GM10266 (cell line): ENCODE results near the gene SH3BP2.
A peak's percentile ranks its signal among the peaks of the same experiment; 100 is the strongest.

Experiments
- DNase-seq: peaks from one replicate; pipeline ENCODE4 v3.0.0; 2012; ENCODE audit errors: extremely low spot score
- TF ChIP-seq, protein P1 (sequence below): IDR thresholded peaks from 2 replicates; pipeline ENCODE4 v1.5.1; 2012; ENCODE audit warnings: mild to moderate bottlenecking, low read depth; ENCODE audit not compliant: control insufficient read depth, insufficient read depth; ENCODE audit errors: missing control alignments

SH3BP2 gene

DNA sequence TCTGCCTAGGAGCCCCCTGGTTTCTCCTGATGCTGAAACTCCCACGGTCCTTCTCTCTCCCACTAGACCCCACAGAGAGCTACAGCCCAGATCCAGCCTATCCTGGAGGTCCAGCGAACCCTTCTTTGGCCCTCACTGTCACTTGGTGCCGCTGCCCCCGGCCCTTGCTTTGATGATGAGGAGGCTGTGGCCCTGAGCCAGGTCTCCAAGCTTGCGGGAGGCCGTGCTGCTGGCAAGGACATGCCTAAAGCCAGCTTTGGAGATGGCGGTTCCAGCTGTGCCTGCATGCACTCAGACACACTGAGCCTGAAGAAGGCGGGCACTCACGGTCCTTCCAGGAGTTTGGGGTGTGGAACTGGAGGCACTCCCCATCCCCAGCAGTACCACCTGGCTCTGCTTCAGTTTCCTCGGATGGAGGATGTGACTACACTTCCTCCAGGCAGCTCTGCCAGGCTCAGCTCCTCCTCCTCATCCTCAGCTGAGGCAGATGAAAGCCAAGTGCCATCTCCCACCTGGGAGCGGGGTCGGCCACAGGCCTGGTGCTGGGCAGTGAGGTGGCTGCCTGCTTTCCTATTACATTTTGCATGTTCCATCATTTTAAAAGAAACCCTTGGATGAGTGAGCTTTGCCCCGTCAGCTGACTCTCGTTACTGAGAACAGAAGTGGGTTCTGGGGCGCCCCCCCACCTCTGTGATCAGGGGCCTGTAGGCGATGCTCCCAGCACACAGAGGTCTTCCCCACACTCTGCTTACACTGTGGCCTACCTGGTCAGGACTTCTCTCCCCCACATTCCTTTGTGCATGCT lies 45.8 kb upstream of the SH3BP2 start:
- no peak for DNase-seq
- TF ChIP-seq, protein P1, sequence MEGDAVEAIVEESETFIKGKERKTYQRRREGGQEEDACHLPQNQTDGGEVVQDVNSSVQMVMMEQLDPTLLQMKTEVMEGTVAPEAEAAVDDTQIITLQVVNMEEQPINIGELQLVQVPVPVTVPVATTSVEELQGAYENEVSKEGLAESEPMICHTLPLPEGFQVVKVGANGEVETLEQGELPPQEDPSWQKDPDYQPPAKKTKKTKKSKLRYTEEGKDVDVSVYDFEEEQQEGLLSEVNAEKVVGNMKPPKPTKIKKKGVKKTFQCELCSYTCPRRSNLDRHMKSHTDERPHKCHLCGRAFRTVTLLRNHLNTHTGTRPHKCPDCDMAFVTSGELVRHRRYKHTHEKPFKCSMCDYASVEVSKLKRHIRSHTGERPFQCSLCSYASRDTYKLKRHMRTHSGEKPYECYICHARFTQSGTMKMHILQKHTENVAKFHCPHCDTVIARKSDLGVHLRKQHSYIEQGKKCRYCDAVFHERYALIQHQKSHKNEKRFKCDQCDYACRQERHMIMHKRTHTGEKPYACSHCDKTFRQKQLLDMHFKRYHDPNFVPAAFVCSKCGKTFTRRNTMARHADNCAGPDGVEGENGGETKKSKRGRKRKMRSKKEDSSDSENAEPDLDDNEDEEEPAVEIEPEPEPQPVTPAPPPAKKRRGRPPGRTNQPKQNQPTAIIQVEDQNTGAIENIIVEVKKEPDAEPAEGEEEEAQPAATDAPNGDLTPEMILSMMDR: no peak

DNA sequence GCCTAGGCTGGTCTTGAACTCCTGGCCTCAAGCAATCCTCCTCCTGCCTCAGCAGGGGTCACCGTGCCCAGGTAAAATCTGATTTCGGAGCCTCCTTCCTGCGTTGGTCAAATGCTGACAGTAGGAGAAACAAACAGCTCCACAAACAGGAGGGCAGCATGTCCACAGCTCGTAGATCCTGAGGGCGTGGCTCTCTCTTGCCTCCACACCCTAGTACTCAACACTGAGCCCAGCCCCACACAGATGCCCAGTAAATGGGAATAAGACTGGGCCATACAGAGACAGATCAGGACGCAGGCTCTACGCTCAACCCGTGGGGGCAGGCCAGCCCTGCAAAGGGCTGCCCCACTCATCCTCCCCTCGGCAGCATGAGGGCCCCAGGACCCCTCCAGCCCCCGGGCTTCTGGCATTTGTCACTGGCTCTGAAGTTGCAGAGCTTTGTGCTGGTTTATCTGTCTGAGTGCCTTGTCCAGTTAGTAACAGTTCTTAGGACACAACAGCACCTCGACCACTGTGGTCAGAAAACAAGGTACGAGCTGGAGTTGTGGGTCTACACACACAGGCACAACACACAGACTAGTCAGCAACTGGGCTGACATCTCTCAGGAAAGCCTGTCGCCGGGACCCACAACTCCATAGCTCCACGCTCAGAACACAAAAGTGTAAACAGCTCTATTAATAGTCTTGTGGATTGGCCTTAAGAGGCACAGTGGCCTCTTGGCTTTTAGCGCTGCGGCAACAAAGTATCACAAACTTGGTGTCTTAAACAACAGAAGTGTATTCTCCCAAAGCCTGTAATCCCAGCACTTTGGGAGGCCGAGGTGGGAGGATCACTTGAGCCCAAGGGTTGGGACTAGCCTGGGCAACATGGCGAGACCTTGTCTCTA lies 41.9 kb upstream of the SH3BP2 start:
- TF ChIP-seq, protein P1: no peak
- DNase-seq: no peak

DNA sequence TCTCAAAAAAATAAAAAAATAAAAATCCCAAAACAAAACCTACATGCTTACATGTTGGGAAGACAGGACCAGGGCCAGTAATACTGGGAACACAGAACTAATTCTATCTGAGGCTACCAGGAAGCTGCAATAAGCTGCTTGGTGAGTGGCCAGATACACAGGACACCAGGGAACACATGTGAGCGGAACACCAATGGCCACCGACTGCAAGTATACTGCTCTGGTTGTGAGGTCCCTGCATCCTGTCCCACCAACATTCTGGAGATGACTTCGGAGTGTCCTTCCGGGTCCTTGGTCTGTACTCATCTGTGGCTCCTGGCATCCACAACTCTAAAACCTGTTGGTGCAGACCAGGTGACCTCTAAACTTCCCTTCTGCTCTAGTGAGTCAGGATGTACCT lies 39.4 kb upstream of the SH3BP2 start:
- no peak for DNase-seq
- TF ChIP-seq, protein P1: no peak

DNA sequence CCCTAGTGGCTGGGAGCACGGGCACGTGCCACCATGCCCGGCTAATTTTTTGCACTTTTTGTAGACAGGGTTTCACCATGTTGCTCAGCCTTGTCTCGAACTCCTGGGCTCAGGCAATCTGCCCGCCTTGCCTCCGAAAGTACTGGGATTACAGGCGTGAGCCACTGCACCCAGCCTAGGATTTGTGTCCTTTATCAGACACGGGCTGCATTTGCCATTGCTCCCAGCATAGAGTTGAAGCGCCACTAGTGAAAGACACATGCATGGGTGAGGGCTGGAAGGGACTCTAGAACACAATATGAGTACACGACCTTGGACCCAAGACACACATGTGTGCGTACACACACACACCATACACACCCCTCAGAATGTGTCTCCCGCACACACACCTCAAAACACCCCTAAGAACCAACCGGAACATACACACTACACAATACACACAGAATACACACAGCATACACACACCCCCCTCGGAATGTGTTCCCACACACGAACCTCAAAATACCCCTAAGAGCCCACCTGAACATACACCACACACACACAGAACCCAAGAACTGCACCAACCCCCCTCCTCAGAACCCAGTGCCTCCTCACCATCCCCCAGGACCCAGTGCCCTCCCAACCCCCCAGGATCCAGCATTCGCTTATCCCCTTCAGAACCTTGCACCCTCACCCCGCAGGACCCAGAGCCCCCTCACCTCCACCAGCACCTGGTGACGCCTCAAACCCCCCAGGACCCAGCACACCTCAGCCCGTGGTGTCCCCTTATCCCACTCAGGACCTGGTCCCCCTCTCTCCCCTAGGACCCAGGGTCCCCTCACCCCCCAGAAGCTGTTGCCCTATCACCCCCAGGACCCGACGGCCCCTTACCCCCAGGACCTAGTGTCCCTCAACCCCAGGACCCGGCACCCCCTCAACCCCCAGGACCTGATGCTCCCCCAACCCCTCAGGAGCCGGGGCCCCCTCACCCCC lies 37.8 kb upstream of the SH3BP2 start:
- TF ChIP-seq, protein P1: no peak
- no peak for DNase-seq

DNA sequence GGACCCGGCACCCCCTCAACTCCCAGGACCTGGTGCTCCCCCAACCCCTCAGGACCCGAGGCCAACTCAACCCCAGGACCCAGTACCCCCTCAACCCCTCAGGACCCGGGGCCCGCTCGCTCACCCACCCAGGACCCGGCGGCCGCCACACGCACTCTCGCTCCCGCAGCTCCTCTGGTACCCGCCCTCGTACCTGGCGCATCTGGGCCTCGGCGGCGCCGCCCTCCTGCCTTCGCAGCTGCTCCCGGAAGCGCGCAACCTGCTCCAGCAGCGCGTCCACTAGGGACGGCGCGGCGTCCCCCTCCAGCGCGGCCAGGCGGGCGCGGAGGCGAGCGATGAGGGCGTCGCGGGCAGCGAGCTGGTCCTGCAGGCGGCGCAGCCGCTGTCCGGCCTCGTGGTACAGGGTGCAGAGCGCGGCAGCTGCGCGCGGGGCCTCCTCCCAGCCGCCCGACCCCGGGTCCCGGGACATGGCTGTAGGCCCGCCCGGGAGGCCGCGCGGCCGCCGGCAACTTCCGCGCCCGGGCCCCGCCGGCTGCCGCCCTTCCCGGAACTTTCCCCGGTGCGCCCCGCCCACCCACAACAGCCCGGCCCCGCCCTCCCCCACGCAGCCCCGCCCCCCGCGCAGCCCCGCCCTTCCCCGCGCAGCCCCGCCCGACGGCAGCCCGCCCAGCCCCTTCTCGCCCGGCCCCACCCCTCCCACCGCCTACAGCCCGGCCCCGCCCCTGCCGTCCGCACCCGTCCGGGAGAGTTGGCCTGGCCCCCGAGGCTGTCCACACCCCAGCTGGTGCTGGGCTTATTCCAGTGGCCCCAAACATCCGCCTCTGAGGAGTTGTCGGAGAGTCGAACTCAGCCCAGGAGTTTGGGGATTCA lies 36.8 kb upstream of the SH3BP2 start, which contains the start of gene TNIP2:
Gene TNIP2, minus strand, starts transcription at position 516 of the 870 bp plus-strand sequence. Its CDS starts 47 bp downstream, at position 469.
- TF ChIP-seq, protein P1: peak; percentile 35
- DNase-seq: peak; percentile 99
